Mucosa of descending colon (tissue), 3 donors: ENCODE measurements around the gene DCHS2. TPM values are rescaled to one million over a fixed set of nuclear protein-coding genes. Genes with fewer than 3 reads are reported as not detected.

Experiments
- ATAC-seq: fragments of 200-7000 bp; cut with Tn5 transposase; one replicate; pipeline ENCODE4 v1.9.1; 2020; ENCODE audit warnings: mild to moderate bottlenecking, moderate library complexity
- DNase-seq, 3 donors: peaks; one replicate each; pipeline ENCODE4 v3.0.0-alpha.2; 2020
- H3K36me3 ChIP-seq: fragments of 200-600 bp; one replicate; pipeline ENCODE4 v1.8.0; 2021; ENCODE audit warnings: low read depth, mild to moderate bottlenecking
- H3K4me1 ChIP-seq: fragments of 200-600 bp; one replicate; pipeline ENCODE4 v1.8.0; 2021; ENCODE audit warnings: low read depth, mild to moderate bottlenecking
- H3K4me3 ChIP-seq: fragments of 200-600 bp; one replicate; pipeline ENCODE4 v1.8.0; 2021; ENCODE audit warnings: mild to moderate bottlenecking
- H3K9me3 ChIP-seq: fragments of 200-600 bp; one replicate; pipeline ENCODE4 v1.8.0; 2021; ENCODE audit warnings: mild to moderate bottlenecking
- CTCF ChIP-seq: fragments of 200-600 bp; IDR thresholded peaks from one replicate; pipeline ENCODE4 v1.8.0; 2022; ENCODE audit warnings: antibody characterized with exemption, mild to moderate bottlenecking
- intact Hi-C, 2 donors: fragments of 100-400 bp; cut with DNase I in 1 of 2; cut with micrococcal nuclease in 1 of 2; formaldehyde crosslinking; loops; one replicate each; pipeline versions ENCODE4 v1.11.0 to v1.11.1; 2022; cut with DNase I, micrococcal nuclease
- total RNA-seq, 3 donors: library from RNA; stranded (reverse); fragmentation: NEBNext Ultra II Directional in 2 of 3; extraction: Animal tissue kit (Norgen Biotek cat#: 25700) in 2 of 3; gene quantifications; one replicate each; pipeline versions ENCODE4 v1.2.1 to v1.2.4, GENCODE V29; 2021 to 2023
- donor health status: DM: no; HTN: no; CAD: no; lungs with moderate emphysema.
- donor health status: DM: no; HTN: no; CAD: no.
- donor health status: DM: no; HTN: yes; CAD: no.

The DCHS2 gene
- total RNA-seq, 3 donors from 2014 or later, result 0.58 to 9.6 (median 1.1) TPM

GRCh38 chr4:154345359-154345758, 146.2 kb downstream of the DCHS2 start:
- Histone ChIP-seq H3K36me3 (no peaks in the 10 kb centered on the region), H3K4me1 (no peaks in the 10 kb centered on the region), H3K9me3 (no peaks in the 10 kb centered on the region), H3K4me3 (no peak overlapping the region)
- ATAC-seq, result no peak
- TF ChIP-seq CTCF, result no peak
- intact Hi-C loops, result no loop called here
- DNase-seq, result no peak

DNA sequence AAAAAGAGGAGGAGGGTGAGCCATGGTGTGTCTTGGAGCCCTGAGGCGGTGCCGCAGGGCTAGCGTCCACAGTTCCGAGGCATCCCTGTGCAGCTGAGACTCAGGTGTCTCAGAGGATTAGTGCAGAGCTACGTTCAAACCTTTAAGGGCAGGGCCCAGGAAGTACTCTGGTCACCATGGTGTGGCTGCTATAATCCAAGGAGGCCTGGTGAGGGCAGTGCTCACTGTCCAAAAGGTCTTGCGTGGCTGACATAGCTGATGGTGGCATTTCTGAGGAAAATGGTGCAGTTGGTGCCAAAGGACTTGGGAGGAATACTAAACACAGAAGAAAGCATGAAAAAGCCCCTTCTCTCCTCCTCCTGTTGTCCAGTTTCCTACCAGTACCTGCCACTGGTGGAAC, 146.9 kb downstream of the DCHS2 start:
- no peak for TF ChIP-seq CTCF
- no peak for ATAC-seq
- Histone ChIP-seq H3K36me3 (no peaks in the 10 kb centered on the region), H3K4me3 (no peak overlapping the region), H3K4me1 (no peaks in the 10 kb centered on the region), H3K9me3 (no peaks in the 10 kb centered on the region)
- intact Hi-C loops, result no loop called here
- no peak for DNase-seq

- ATAC-seq (no peak), DNase-seq (no peak)
- Histone ChIP-seq H3K4me1 (no peaks in the 10 kb centered on the region), H3K4me3 (no peak overlapping the region), H3K9me3 (no peaks in the 10 kb centered on the region), H3K36me3 (no peaks in the 10 kb centered on the region)
- TF ChIP-seq CTCF, result no peak
- intact Hi-C loops, result no loop called here
These were observed 147.9 kb downstream of the DCHS2 start for GRCh38 chr4:154343651-154344050.

DNA sequence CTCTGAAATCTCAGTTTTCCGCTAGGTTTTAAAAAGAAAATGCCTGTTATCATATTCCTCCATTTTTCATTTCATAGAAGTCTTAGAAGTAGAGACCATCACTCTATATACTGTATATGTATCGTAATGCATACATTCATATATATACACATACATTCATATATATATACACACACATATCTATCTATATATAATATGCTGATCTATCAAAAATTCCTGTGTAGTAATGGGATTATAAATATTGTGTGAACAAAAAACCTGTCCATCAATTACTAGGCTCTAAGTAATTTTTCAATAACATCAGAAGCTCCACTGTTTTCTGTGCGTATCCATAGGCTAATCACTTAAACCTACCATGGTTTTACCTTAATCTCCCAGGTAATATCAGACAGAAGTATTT, 150.2 kb downstream of the DCHS2 start:
- intact Hi-C loops, result no loop called here
- Histone ChIP-seq H3K36me3 (no peaks in the 10 kb centered on the region), H3K4me1 (no peaks in the 10 kb centered on the region), H3K4me3 (no peak overlapping the region), H3K9me3 (no peaks in the 10 kb centered on the region)
- DNase-seq, result no peak
- no peak for ATAC-seq
- no peak for TF ChIP-seq CTCF

DNA sequence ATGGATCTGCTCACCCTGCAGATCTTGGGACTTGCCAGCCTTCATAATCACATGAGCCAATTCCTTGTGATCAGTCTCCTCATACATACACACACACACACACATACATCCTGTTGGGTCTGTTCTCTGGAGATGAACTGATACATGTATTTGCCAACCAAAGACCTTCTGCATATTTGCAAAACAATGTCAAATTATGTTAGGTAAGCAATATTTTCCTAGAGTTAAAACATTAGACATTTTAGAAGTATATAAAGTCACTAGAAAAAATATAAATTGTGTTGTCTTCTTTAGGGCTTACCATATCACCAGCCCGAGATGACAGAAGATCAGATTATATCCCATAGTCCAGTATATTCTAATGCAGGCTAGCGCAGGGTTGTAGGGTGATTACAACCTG, 156.0 kb downstream of the DCHS2 start:
- no peak overlapping the region for H3K4me3 ChIP-seq
- DNase-seq (no peak), ATAC-seq (no peak)
- H3K36me3 ChIP-seq, result no peaks in the 10 kb centered on the region
- intact Hi-C loops, result no loop called here
- H3K9me3 ChIP-seq, result no peaks in the 10 kb centered on the region
- H3K4me1 ChIP-seq, result no peaks in the 10 kb centered on the region
- TF ChIP-seq CTCF, result no peak
